H1 (cell line): ENCODE results near the gene SRF. TPM values are rescaled to one million over a fixed set of nuclear protein-coding genes. Genes with fewer than 3 reads are reported as not detected.

Experiments used
- CTCF ChIA-PET: fragments of 300-600 bp; sonication (Branson Sonifier 250); formaldehyde crosslinking; loops from one replicate; lab custom pipeline; 2021; ENCODE audit not compliant: partially characterized antibody; lab: Charles Lee
- POLR2A ChIA-PET: fragments of 300-600 bp; sonication (Branson Sonifier 250); formaldehyde crosslinking; loops from one replicate; lab custom pipeline; 2021; ENCODE audit warnings: inconsistent platforms; ENCODE audit not compliant: partially characterized antibody; lab: Charles Lee
- DNase-seq, 2 experiments: peaks; one replicate each; pipeline versions ENCODE4 v3.0.0 to v3.0.0-alpha.2; 2010 to 2022; ENCODE audit warnings: low spot score in 2 of 2, low read depth in 1 of 2, mixed read lengths in 1 of 2
- FAIRE-seq: peaks from 2 replicates; lab custom pipeline; 2011; peaks lifted over from hg19 to GRCh38; lab: Jason Lieb, UNC
- H2AFZ ChIP-seq: 2 replicates; pipeline ENCODE4 v1.8.1; 2012; ENCODE audit warnings: low read length, inconsistent platforms
- H2AK5ac ChIP-seq: 2 replicates; pipeline ENCODE4 v1.6.1; 2013; ENCODE audit warnings: low read depth, low read length
- H2BK120ac ChIP-seq: replicated peaks from 2 replicates; pipeline ENCODE3; 2013; ENCODE audit warnings: low read depth, low read length, inconsistent platforms
- H2BK12ac ChIP-seq: 2 replicates; pipeline ENCODE4 v1.6.1; 2013; ENCODE audit warnings: low read depth, low read length
- H2BK15ac ChIP-seq: 2 replicates; pipeline ENCODE4 v1.6.1; 2013; ENCODE audit warnings: low read length
- H2BK20ac ChIP-seq: 2 replicates; pipeline ENCODE4 v1.6.1; 2013; ENCODE audit warnings: low read length
- H2BK5ac ChIP-seq: 2 replicates; pipeline ENCODE4 v1.6.1; 2013; ENCODE audit warnings: low read depth, low read length
- H3K14ac ChIP-seq: 2 replicates; pipeline ENCODE4 v1.6.1; 2013; ENCODE audit warnings: inconsistent platforms; ENCODE audit not compliant: insufficient read length
- H3K18ac ChIP-seq: 2 replicates; pipeline ENCODE4 v1.6.1; 2013; ENCODE audit warnings: low read length; ENCODE audit errors: extremely low read depth
- H3K23ac ChIP-seq: 2 replicates; pipeline ENCODE4 v1.6.1; 2013; ENCODE audit warnings: inconsistent platforms; ENCODE audit not compliant: insufficient read length
- H3K23me2 ChIP-seq: 2 replicates; pipeline ENCODE4 v1.6.1; 2013; ENCODE audit warnings: low read depth, low read length
- H3K27ac ChIP-seq: 2 replicates; pipeline ENCODE4 v1.6.1; 2011; ENCODE audit warnings: low read depth, low read length, inconsistent platforms
- H3K27me3 ChIP-seq, 4 experiments: replicated peaks in 1 of 4; 1 replicate in 1 of 4; 2 replicates in 3 of 4; pipeline versions ENCODE4 v1.6.1 to v1.8.1; 2011 to 2013; ENCODE audit warnings: low read length in 3 of 4, mild to moderate bottlenecking in 3 of 4, inconsistent platforms in 2 of 4, mixed read lengths in 2 of 4, moderate library complexity in 1 of 4; ENCODE audit not compliant: control insufficient read depth in 3 of 4, insufficient read depth in 3 of 4; ENCODE audit errors: extremely low read depth in 1 of 4
- H3K36me3 ChIP-seq, 4 experiments: 2 replicates each; pipeline versions ENCODE4 v1.6.1 to v1.8.1; 2011 to 2013; ENCODE audit warnings: mild to moderate bottlenecking in 4 of 4, low read length in 3 of 4, moderate library complexity in 2 of 4, control low read depth in 1 of 4, inconsistent platforms in 1 of 4; ENCODE audit not compliant: insufficient read depth in 4 of 4, control insufficient read depth in 2 of 4
- H3K4ac ChIP-seq: replicated peaks from 2 replicates; pipeline ENCODE3; 2013; ENCODE audit warnings: low read length, low read depth, mixed read lengths, inconsistent platforms; ENCODE audit not compliant: insufficient read length
- H3K4me1 ChIP-seq, 4 experiments: replicated peaks in 1 of 4; 1 replicate in 1 of 4; 2 replicates in 3 of 4; pipeline versions ENCODE4 v1.6.1 to v1.8.1; 2011 to 2013; ENCODE audit warnings: low read length in 3 of 4, inconsistent platforms in 2 of 4, mixed read lengths in 1 of 4; ENCODE audit not compliant: insufficient read depth in 4 of 4, control insufficient read depth in 3 of 4
- H3K4me2 ChIP-seq, 2 experiments: 2 replicates each; pipeline versions ENCODE4 v1.6.1 to v1.8.1; 2011 to 2013; ENCODE audit warnings: low read depth in 2 of 2, low read length in 2 of 2, control low read depth in 1 of 2, inconsistent platforms in 1 of 2, mild to moderate bottlenecking in 1 of 2; ENCODE audit not compliant: insufficient read depth in 1 of 2
- H3K4me3 ChIP-seq, 4 experiments: fragments of 200-600, 300-600 bp in 1 of 4; sonication (generic), shearing (Covaris generic), sonication (Bioruptor Twin) in 1 of 4; 2 replicates each; pipeline versions ENCODE4 v1.5.1 to v1.8.1; 2011 to 2016; ENCODE audit warnings: low read length in 4 of 4, low read depth in 3 of 4, control low read depth in 2 of 4, inconsistent platforms in 2 of 4, mild to moderate bottlenecking in 2 of 4, mixed read lengths in 1 of 4, moderate library complexity in 1 of 4; ENCODE audit not compliant: insufficient read depth in 2 of 4; ENCODE audit errors: extremely low read depth in 1 of 4
- H3K56ac ChIP-seq: replicated peaks from 2 replicates; pipeline ENCODE3; 2013; ENCODE audit warnings: low read depth, mild to moderate bottlenecking, mixed read lengths, low read length, inconsistent platforms; ENCODE audit not compliant: insufficient read length
- H3K79me1 ChIP-seq: 2 replicates; pipeline ENCODE4 v1.6.1; 2013; ENCODE audit warnings: low read depth, low read length, control low read depth
- H3K79me2 ChIP-seq, 2 experiments: 2 replicates each; pipeline versions ENCODE4 v1.6.1 to v1.8.1; 2012 to 2013; ENCODE audit warnings: low read length in 2 of 2, mild to moderate bottlenecking in 2 of 2, inconsistent platforms in 1 of 2; ENCODE audit not compliant: insufficient read depth in 2 of 2, control insufficient read depth in 1 of 2
- H3K9ac ChIP-seq, 4 experiments: replicated peaks in 1 of 4; 1 replicate in 1 of 4; 2 replicates in 3 of 4; pipeline versions ENCODE4 v1.6.1 to v1.8.1; 2011 to 2013; ENCODE audit warnings: low read depth in 3 of 4, low read length in 3 of 4, control low read depth in 2 of 4, mild to moderate bottlenecking in 2 of 4, moderate library complexity in 2 of 4, inconsistent platforms in 1 of 4; ENCODE audit errors: extremely low read depth in 1 of 4
- H3K9me3 ChIP-seq, 2 experiments: 2 replicates each; pipeline versions ENCODE4 v1.6.1 to v1.8.1; 2012 to 2013; ENCODE audit warnings: mild to moderate bottlenecking in 2 of 2, moderate library complexity in 2 of 2, control low read depth in 1 of 2, inconsistent platforms in 1 of 2, low read depth in 1 of 2, low read length in 1 of 2, mixed read lengths in 1 of 2; ENCODE audit not compliant: insufficient read depth in 2 of 2
- H4K20me1 ChIP-seq, 2 experiments: replicated peaks in 1 of 2; 2 replicates each; pipeline versions ENCODE3 to v1.8.1; 2011 to 2013; ENCODE audit warnings: inconsistent platforms in 2 of 2, low read length in 2 of 2, mild to moderate bottlenecking in 1 of 2; ENCODE audit not compliant: insufficient read depth in 2 of 2, control insufficient read depth in 1 of 2
- H4K5ac ChIP-seq: 2 replicates; pipeline ENCODE4 v1.6.1; 2013; ENCODE audit warnings: low read length, low read depth, mixed read lengths, inconsistent platforms; ENCODE audit not compliant: insufficient read length
- H4K8ac ChIP-seq: 2 replicates; pipeline ENCODE4 v1.8.0; 2013; ENCODE audit warnings: mild to moderate bottlenecking, moderate library complexity, low read length, inconsistent platforms; ENCODE audit not compliant: insufficient read depth; ENCODE audit errors: extremely low read depth
- H4K91ac ChIP-seq: replicated peaks from 2 replicates; pipeline ENCODE3; 2013; ENCODE audit warnings: low read length, mixed read lengths, inconsistent platforms; ENCODE audit not compliant: insufficient read length
- CHD2 ChIP-seq: IDR thresholded peaks from 2 replicates; pipeline ENCODE4 v1.6.1; 2012; ENCODE audit warnings: low read length, improper control_type of control experiment
- CREB1 ChIP-seq: IDR thresholded peaks from 2 replicates; pipeline ENCODE4 v1.6.1; 2012; ENCODE audit warnings: inconsistent platforms
- JUND ChIP-seq: IDR thresholded peaks from 2 replicates; pipeline ENCODE4 v1.6.1; 2011; ENCODE audit warnings: mild to moderate bottlenecking, improper control_type of control experiment, low read length
- POLR2A ChIP-seq, 2 experiments: IDR thresholded peaks; 1 replicate in 1 of 2; 2 replicates in 1 of 2; pipeline ENCODE4 v1.6.1; 2011; ENCODE audit warnings: low read depth in 2 of 2, low read length in 2 of 2, mild to moderate bottlenecking in 2 of 2; ENCODE audit errors: control extremely low read depth in 1 of 2
- POU5F1 ChIP-seq: IDR thresholded peaks from 2 replicates; pipeline ENCODE4 v1.6.1; 2011; ENCODE audit warnings: low read depth, mild to moderate bottlenecking, low read length, moderate library complexity
- RBBP5 ChIP-seq: IDR thresholded peaks from 2 replicates; pipeline ENCODE4 v1.7.1; 2012; ENCODE audit warnings: low read depth, mild to moderate bottlenecking, inconsistent platforms, low read length, moderate library complexity, borderline replicate concordance
- RFX5 ChIP-seq: IDR thresholded peaks from 2 replicates; pipeline ENCODE4 v1.6.1; 2011; ENCODE audit warnings: low read depth, low read length, improper control_type of control experiment, borderline replicate concordance
- SP1 ChIP-seq: IDR thresholded peaks from 2 replicates; pipeline ENCODE4 v1.6.1; 2011; ENCODE audit warnings: low read depth, low read length
- SRF ChIP-seq: IDR thresholded peaks from 2 replicates; pipeline ENCODE4 v1.6.1; 2011; ENCODE audit warnings: mild to moderate bottlenecking, low read depth, low read length, moderate library complexity
- SUZ12 ChIP-seq: fragments of 200-600 bp; sonication (generic); IDR thresholded peaks from 2 replicates; pipeline ENCODE4 v1.6.1; 2012; ENCODE audit warnings: mild to moderate bottlenecking, inconsistent platforms, low read length, moderate library complexity, mixed read lengths
- TBP ChIP-seq: IDR thresholded peaks from 2 replicates; pipeline ENCODE4 v1.6.1; 2011; ENCODE audit warnings: low read depth, low read length, improper control_type of control experiment
- WGBS, 2 experiments: shearing (Covaris generic) in 1 of 2; methylation state at CpG; one replicate each; pipeline versions ENCODE4 v1.1.6 to v1.1.7; 2013 to 2015; ENCODE audit warnings: low lambda C conversion rate in 2 of 2, mixed read lengths in 2 of 2, inconsistent platforms in 1 of 2, low coverage in 1 of 2, missing lambda C conversion rate in 1 of 2; ENCODE audit not compliant: insufficient replicate concordance in 2 of 2, insufficient coverage in 1 of 2, insufficient read length in 1 of 2; ENCODE audit errors: extremely low coverage in 1 of 2, missing lambda C conversion rate in 1 of 2; 5-methylcytosine and 5-hydroxymethylcytosine counted together
- polyA plus RNA-seq, 7 experiments: library from polyadenylated mRNA; depleted of rRNA in 3 of 7; stranded (reverse) in 5 of 7; unstranded in 2 of 7; fragments of >200 nt in 5 of 7; fragments of 200-250 nt in 2 of 7; gene quantifications; 1 replicate in 5 of 7; 2 replicates in 1 of 7; 4 replicates in 1 of 7; pipeline versions ENCODE4 v1.2.1 to v1.2.3, GENCODE V29; 2011 to 2013; ENCODE audit warnings: missing spikeins in 2 of 7, mixed read lengths in 2 of 7
- total RNA-seq: library from RNA; stranded (reverse); fragmentation: NEBNext Ultra II Directional; extraction: Animal tissue kit (Norgen Biotek cat#: 25700); gene quantifications from 2 replicates; pipeline ENCODE4 v1.2.1, GENCODE V29; 2021
- TF ChIP-seq, protein P1 (sequence below): IDR thresholded peaks from 2 replicates; pipeline ENCODE4 v1.6.1; 2012; ENCODE audit warnings: low read length, inconsistent platforms

The SRF gene
- total and polyA plus RNA-seq, 2 of the 8 experiments (the other 6 are each of a cell fraction or from before 2014, with no cell fraction given), result 49.0 to 69.5 TPM

DNA sequence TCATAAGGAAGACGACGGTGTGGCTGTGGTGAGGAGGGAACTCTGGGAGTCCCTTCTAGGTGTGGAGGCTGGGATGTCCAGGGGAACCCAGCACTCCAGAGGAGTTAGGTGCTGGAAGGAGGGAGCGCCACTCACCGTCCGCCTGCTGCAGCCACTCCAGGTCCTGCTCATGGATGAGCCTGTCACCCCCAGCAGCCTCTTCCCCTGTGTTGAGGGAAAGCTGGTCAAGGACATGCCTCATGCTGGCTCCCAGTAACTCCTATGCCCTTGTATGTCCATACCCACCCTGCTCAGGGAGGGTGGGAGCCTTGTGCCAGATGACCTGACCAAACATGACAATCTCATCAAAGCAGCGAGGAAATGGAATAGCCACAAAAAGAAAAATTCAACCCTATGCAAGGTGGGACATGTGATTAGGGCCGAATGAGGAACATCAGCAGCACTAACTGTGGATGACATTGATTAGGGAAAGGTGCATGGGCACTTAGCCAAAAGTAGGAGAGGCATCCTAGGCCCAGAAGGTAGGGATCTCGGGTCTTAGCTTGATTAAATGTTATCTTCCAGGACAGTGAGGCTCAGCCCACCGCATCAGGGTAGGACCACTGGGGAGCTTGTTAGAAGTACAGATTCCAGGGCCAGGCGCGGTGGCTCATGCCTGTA is 55.3 kb downstream of the SRF start:
- H3K4me1 ChIP-seq, result peaks cover 0 to 7% (median 4%) of the 10 kb centered on the region in 4 experiments; a peak in 5 of 7 replicates
- H3K14ac ChIP-seq, result no peak overlapping the region
- no peak overlapping the region for H3K23ac ChIP-seq
- no peak overlapping the region for H4K5ac ChIP-seq
- H3K9ac ChIP-seq, result no peak overlapping the region; a peak in 1 of 7 replicates
- no peak overlapping the region for H2AFZ ChIP-seq
- H3K79me1 ChIP-seq, result no peaks in the 10 kb centered on the region
- no peak overlapping the region for H3K4ac ChIP-seq
- FAIRE-seq, result no peak
- H3K9me3 ChIP-seq, result no peaks in the 10 kb centered on the region
- H3K56ac ChIP-seq, result no peak overlapping the region
- no peak overlapping the region for H2BK120ac ChIP-seq
- H3K18ac ChIP-seq, result no peak overlapping the region
- no peak overlapping the region for H3K27ac ChIP-seq
- no peak overlapping the region for H2BK15ac ChIP-seq
- H3K4me2 ChIP-seq, result no peak overlapping the region
- H3K79me2 ChIP-seq, result no peaks in the 10 kb centered on the region
- ChIA-PET POLR2A (interaction anchor here (0.7 to 2.8 kb wide), 7 partner anchors 11 to 44 kb away, joined by 3 to 16 read pairs (median 3); partner anchors contain the start of gene CUL9), CTCF (interaction anchor here (0.7 to 5.6 kb wide), 4 partner anchors 12 to 271 kb away, joined by 3 to 33 read pairs (median 4); partner anchors contain the start of gene MRPL2)
- peaks cover 3 to 17% (median 15%) of the 10 kb centered on the region in 4 experiments for H3K27me3 ChIP-seq
- peaks cover 2% of the 10 kb centered on the region in 2 experiments for H4K20me1 ChIP-seq
- H3K36me3 ChIP-seq, result no peaks in the 10 kb centered on the region; a peak in 1 of 8 replicates
- H2BK20ac ChIP-seq, result no peak overlapping the region
- H2AK5ac ChIP-seq, result no peak overlapping the region
- H4K8ac ChIP-seq, result no peak overlapping the region
- 0 out of 2 replicates have a peak overlapping the region, but pooled peaks have one; percentile 5 for H2BK5ac ChIP-seq
- 91% methylated on average over 11 of the region's 11 CpGs; no CpG with 5 or more reads in 1 of the 2 experiments for WGBS, 2 experiments
- H4K91ac ChIP-seq, result no peak overlapping the region
- no peak overlapping the region for H2BK12ac ChIP-seq
- no peak overlapping the region for H3K4me3 ChIP-seq
- no peak for DNase-seq
- H3K23me2 ChIP-seq, result peaks cover 4% of the 10 kb centered on the region; the same call in 1 of the 2 replicates
- TF ChIP-seq SP1 (no peak), CHD2 (no peak), POU5F1 (no peak), TBP (no peak), SRF (no peak), CREB1 (no peak), JUND (no peak), RBBP5 (no peak), RFX5 (no peak), SUZ12 (no peak), POLR2A (IDR thresholded peaks at IDR 0.05; ENCODE audit: control extremely low read depth in 1 of 2, low read depth in 2 of 2, low read length in 2 of 2) (no peak)
- TF ChIP-seq, protein P1, sequence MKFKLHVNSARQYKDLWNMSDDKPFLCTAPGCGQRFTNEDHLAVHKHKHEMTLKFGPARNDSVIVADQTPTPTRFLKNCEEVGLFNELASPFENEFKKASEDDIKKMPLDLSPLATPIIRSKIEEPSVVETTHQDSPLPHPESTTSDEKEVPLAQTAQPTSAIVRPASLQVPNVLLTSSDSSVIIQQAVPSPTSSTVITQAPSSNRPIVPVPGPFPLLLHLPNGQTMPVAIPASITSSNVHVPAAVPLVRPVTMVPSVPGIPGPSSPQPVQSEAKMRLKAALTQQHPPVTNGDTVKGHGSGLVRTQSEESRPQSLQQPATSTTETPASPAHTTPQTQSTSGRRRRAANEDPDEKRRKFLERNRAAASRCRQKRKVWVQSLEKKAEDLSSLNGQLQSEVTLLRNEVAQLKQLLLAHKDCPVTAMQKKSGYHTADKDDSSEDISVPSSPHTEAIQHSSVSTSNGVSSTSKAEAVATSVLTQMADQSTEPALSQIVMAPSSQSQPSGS, result no peak
